Ascending aorta (tissue), 2 donors: Measurements from ENCODE around the gene SOX8. TPM values are rescaled to one million over a fixed set of nuclear protein-coding genes. Genes with fewer than 3 reads are reported as not detected.

Experiments used
- DNase-seq, 2 donors: peaks; one replicate each; pipeline ENCODE4 v3.0.0-alpha.2; 2019; ENCODE audit warnings: low spot score in 2 of 2
- H3K27ac ChIP-seq, 2 donors: fragments of 200-600 bp; sonication (generic); one replicate each; pipeline ENCODE4 v1.5.1; 2016 to 2017; ENCODE audit warnings: mild to moderate bottlenecking in 1 of 2
- H3K27me3 ChIP-seq: fragments of 200-600 bp; sonication (generic); one replicate; pipeline ENCODE4 v1.5.1; 2017
- H3K36me3 ChIP-seq, 2 donors: fragments of 200-600 bp; sonication (generic); one replicate each; pipeline ENCODE4 v1.5.1; 2016
- H3K4me1 ChIP-seq, 2 donors: fragments of 200-600 bp; sonication (generic); one replicate each; pipeline ENCODE4 v1.5.1; 2016 to 2017; ENCODE audit warnings: mild to moderate bottlenecking in 1 of 2
- H3K4me3 ChIP-seq, 2 donors: fragments of 200-600 bp; sonication (generic); one replicate each; pipeline ENCODE4 v1.5.1; 2016 to 2017; ENCODE audit warnings: mild to moderate bottlenecking in 1 of 2
- H3K9me3 ChIP-seq, 2 donors: fragments of 200-600 bp; sonication (generic); one replicate each; pipeline ENCODE4 v1.5.1; 2016
- CTCF ChIP-seq, 3 experiments: fragments of 200-600 bp in 2 of 3; fragments of 450-650 bp in 1 of 3; sonication (generic) in 2 of 3; IDR thresholded peaks; one replicate each; pipeline ENCODE4 v1.5.1; 2016 to 2019; ENCODE audit warnings: antibody characterized with exemption in 3 of 3, mild to moderate bottlenecking in 1 of 3, moderate library complexity in 1 of 3
- intact Hi-C: fragments of 100-400 bp; cut with DNase I; formaldehyde crosslinking; loops from one replicate; pipeline ENCODE4 v1.15.1; 2023
- total RNA-seq: library from RNA; depleted of rRNA; stranded (reverse); fragments of >200 nt; gene quantifications from one replicate; pipeline ENCODE4 v1.1.0, GENCODE V29; 2016

SOX8 gene
- total RNA-seq, 1 donor from 2014 or later: 18.9 TPM

GRCh38 chr16:1033128-1033679, 51.6 kb downstream of the SOX8 start:
- intact Hi-C loops: no loop called here
- H3K27ac ChIP-seq: no peak overlapping the region
- no peaks in the 10 kb centered on the region for H3K4me1 ChIP-seq
- no peaks in the 10 kb centered on the region for H3K27me3 ChIP-seq
- TF ChIP-seq CTCF (IDR thresholded peaks at IDR 0.05): no peak
- H3K36me3 ChIP-seq: no peaks in the 10 kb centered on the region
- no peak for DNase-seq
- no peaks in the 10 kb centered on the region for H3K9me3 ChIP-seq
- no peak overlapping the region for H3K4me3 ChIP-seq

GRCh38 chr16:1034230-1035065, 52.9 kb downstream of the SOX8 start:
- no peak overlapping the region for H3K4me3 ChIP-seq
- intact Hi-C loops: no loop called here
- no peak overlapping the region for H3K27ac ChIP-seq
- no peaks in the 10 kb centered on the region for H3K4me1 ChIP-seq
- no peak for TF ChIP-seq CTCF (IDR thresholded peaks at IDR 0.05)
- no peak for DNase-seq
- no peaks in the 10 kb centered on the region for H3K9me3 ChIP-seq
- H3K27me3 ChIP-seq: no peaks in the 10 kb centered on the region
- no peaks in the 10 kb centered on the region for H3K36me3 ChIP-seq

GRCh38 chr16:1035066-1035415, 53.5 kb downstream of the SOX8 start:
- H3K4me1 ChIP-seq: no peaks in the 10 kb centered on the region
- H3K36me3 ChIP-seq: no peaks in the 10 kb centered on the region
- H3K9me3 ChIP-seq: no peaks in the 10 kb centered on the region
- H3K27me3 ChIP-seq: no peaks in the 10 kb centered on the region
- TF ChIP-seq CTCF (IDR thresholded peaks at IDR 0.05): no peak
- no peak overlapping the region for H3K27ac ChIP-seq
- intact Hi-C loops: no loop called here
- no peak overlapping the region for H3K4me3 ChIP-seq
- DNase-seq: no peak

GRCh38 chr16:1036166-1036565, 54.6 kb downstream of the SOX8 start:
- Histone ChIP-seq H3K27me3 (no peaks in the 10 kb centered on the region), H3K27ac (no peak overlapping the region), H3K36me3 (no peaks in the 10 kb centered on the region), H3K9me3 (no peaks in the 10 kb centered on the region), H3K4me3 (no peak overlapping the region), H3K4me1 (no peaks in the 10 kb centered on the region)
- no peak for DNase-seq
- intact Hi-C loops: no loop called here
- TF ChIP-seq CTCF (IDR thresholded peaks at IDR 0.05): no peak

Other genes starting within 250 kb of the SOX8 start
- 103 TPM for gene CIAO3, start 240.8 kb upstream of the SOX8 start, total RNA-seq
- gene MSLN, start 221.0 kb upstream of the SOX8 start, total RNA-seq: 1.7 TPM
- 4.8 TPM for gene RPUSD1, start 193.4 kb upstream of the SOX8 start, total RNA-seq
- gene CHTF18, start 193.2 kb upstream of the SOX8 start, total RNA-seq: 19.9 TPM
- not detected for gene GNG13, start 181.0 kb upstream of the SOX8 start, total RNA-seq
- gene LMF1, start 10.8 kb upstream of the SOX8 start, total RNA-seq: 26.9 TPM
- gene SSTR5, start 91.0 kb downstream of the SOX8 start, total RNA-seq: not detected
- gene C1QTNF8, start 114.5 kb downstream of the SOX8 start, total RNA-seq: not detected
- 57.5 TPM for gene CACNA1H, start 171.3 kb downstream of the SOX8 start, total RNA-seq
- not detected for gene TPSG1, start 243.5 kb downstream of the SOX8 start, total RNA-seq
- gene TPSB2, start 248.4 kb downstream of the SOX8 start, total RNA-seq: not detected